CD4-positive, alpha-beta T cell treated with Interleukin-15 for 1 hour (primary cell): ENCODE measurements around the gene FOXD4.
"Not testable (repeated sequence)": the region's sequence is repeated elsewhere in the genome, so short reads cannot be mapped to it uniquely, and the experiment has no call there.

Experiments used
- DNase-seq: peaks from one replicate; pipeline ENCODE4 v3.0.0-alpha.2; 2020

The FOXD4 gene

GRCh38 chr9:90851-91250 is 27.4 kb downstream of the FOXD4 start:
- not testable (repeated sequence) for DNase-seq

- not testable (repeated sequence) for DNase-seq
Measured at GRCh38 chr9:88396-89037, 29.7 kb downstream of the FOXD4 start.

- DNase-seq, result not testable (repeated sequence)
Measured at GRCh38 chr9:87860-88259, 30.4 kb downstream of the FOXD4 start.

GRCh38 chr9:87105-87504 is 31.1 kb downstream of the FOXD4 start:
- DNase-seq, result not testable (repeated sequence)

GRCh38 chr9:86697-87096 is 31.5 kb downstream of the FOXD4 start:
- not testable (repeated sequence) for DNase-seq

- DNase-seq, result not testable (repeated sequence)
Measured at GRCh38 chr9:82932-83689, 35.1 kb downstream of the FOXD4 start.

- DNase-seq, result not testable (repeated sequence)
Measured at GRCh38 chr9:78333-78732, 39.9 kb downstream of the FOXD4 start.

GRCh38 chr9:76389-76788 is 41.8 kb downstream of the FOXD4 start:
- DNase-seq, result not testable (repeated sequence)

- not testable (repeated sequence) for DNase-seq
Measured at GRCh38 chr9:73900-74525, 44.2 kb downstream of the FOXD4 start.

- DNase-seq, result not testable (repeated sequence)
Measured at GRCh38 chr9:73076-73899, 44.9 kb downstream of the FOXD4 start.
